ENCODE results near the gene API5. TPM values are rescaled to one million over a fixed set of nuclear protein-coding genes. Genes with fewer than 3 reads are reported as not detected.

The API5 gene
- total RNA-seq (2014; rRNA removed; shearing (Covaris generic)) (130 and 144 TPM in 2 replicates), polyA plus RNA-seq (2016; fragmentation: Nextera tagmentation; extraction: Ambion mirVana) (27.3 and 36.1 TPM in 2 replicates)
- long read RNA-seq, transcript API5-208 (14 exons, 1,868 nt): major isoform, 10 of 30 reads
- long read RNA-seq, transcript API5-201 (14 exons, 3,714 nt): minor isoform, 7 of 30 reads
- long read RNA-seq, partial matches to known transcripts: 7 of 30 reads
- long read RNA-seq, other reads (novel, unspliced or antisense): 4 of 30 reads

DNA sequence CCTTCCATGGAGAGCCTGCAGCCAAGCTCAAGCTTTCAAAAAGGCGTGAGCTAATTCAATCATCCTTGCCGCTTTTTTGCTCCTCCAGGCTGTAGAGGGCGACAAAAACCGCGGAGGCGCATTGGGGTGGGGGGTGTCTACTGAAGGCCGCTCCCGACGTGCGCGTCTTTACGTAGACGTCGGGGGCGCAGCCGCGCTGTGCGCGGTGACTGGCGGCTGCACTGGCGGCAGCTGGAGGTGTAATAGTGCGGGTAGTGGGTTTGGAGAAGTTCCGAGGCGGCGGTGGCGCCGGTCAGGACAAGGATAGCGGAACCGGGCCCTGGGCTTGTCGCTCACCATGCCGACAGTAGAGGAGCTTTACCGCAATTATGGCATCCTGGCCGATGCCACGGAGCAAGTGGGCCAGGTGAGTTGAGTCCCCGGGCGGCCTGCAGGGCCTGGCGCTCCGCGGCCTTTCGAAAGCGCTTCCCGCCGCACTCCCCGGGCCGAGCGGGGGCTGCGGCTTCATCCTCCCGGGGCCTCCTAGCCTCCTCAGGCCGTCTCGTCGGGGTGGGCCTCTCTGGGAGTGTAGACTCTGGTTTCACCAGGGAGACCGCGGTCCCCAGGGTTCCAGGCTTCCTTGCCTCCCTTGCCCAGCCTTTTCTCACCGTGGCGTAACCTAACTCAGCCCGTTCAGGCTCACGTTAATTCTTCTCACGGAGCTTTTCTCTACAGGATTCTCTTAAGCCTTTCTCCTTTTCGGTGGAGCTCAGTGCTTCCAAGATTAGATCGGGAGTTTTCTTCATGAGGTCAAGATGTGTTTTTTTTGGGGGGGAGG is at the start of gene API5:
Gene API5 (plus strand): TSS at position 206 of the 817 bp plus-strand sequence. CDS start 132 bp downstream, at position 338.
- Histone ChIP-seq H3K9me2 (ENCODE audit: insufficient read depth) (0 out of 2 replicates have a peak, but pooled peaks cover 4% of the 10 kb centered on the region), H3K27ac (ENCODE audit: low read depth) (peak within 1 kb of the TSS; percentile 82), H3K36me3 (ENCODE audit: insufficient read depth) (no peaks in the 10 kb centered on the region), H3K79me2 (replicated peaks; ENCODE audit: insufficient read depth) (peaks cover 50% of the 10 kb centered on the region), H4K20me1 (replicated peaks; ENCODE audit: insufficient read depth) (peaks cover 7% of the 10 kb centered on the region; the same call in 1 of the 2 replicates), H2AFZ (peak within 1 kb of the TSS; percentile 88), H3K4me3 (peak within 1 kb of the TSS; percentile 100), H3K27me3 (ENCODE audit: insufficient read depth) (no peaks in the 10 kb centered on the region), H3F3A (replicated peaks; ENCODE audit: low read depth) (peaks cover 5% of the 10 kb centered on the region; the same call in 1 of the 2 replicates), H3K4me2 (peak within 1 kb of the TSS; percentile 99), H3K4me1 (ENCODE audit: insufficient read depth) (peaks cover 8% of the 10 kb centered on the region; the same call in 1 of the 2 replicates)
- peaks cover 2% of the 10 kb centered on the region for H3K27me3 Mint-ChIP-seq (ENCODE audit: insufficient read depth, low read depth, poor library complexity)
- H3K4me3 Mint-ChIP-seq: peak within 1 kb of the TSS; percentile 97
- peak within 1 kb of the TSS; percentile 94 for H3K27ac Mint-ChIP-seq
- H3K4me1 Mint-ChIP-seq: peaks cover 9% of the 10 kb centered on the region
- DNase-seq (ENCODE audit: low spot score) (peak; percentile 98), ATAC-seq (peak; percentile 99)
- peaks cover 2% of the 10 kb centered on the region; the same call in 1 of the 3 replicates for H3K9me3 Mint-ChIP-seq
- no peaks in the 10 kb centered on the region; the same call in 2 of the 3 replicates for H3K36me3 Mint-ChIP-seq (ENCODE audit: low read depth)
- peak; percentile 77 for TF ChIP-seq POLR2AphosphoS5 (IDR thresholded peaks at IDR 0.05; ENCODE audit: low read depth)
- TF ChIP-seq, protein P1, sequence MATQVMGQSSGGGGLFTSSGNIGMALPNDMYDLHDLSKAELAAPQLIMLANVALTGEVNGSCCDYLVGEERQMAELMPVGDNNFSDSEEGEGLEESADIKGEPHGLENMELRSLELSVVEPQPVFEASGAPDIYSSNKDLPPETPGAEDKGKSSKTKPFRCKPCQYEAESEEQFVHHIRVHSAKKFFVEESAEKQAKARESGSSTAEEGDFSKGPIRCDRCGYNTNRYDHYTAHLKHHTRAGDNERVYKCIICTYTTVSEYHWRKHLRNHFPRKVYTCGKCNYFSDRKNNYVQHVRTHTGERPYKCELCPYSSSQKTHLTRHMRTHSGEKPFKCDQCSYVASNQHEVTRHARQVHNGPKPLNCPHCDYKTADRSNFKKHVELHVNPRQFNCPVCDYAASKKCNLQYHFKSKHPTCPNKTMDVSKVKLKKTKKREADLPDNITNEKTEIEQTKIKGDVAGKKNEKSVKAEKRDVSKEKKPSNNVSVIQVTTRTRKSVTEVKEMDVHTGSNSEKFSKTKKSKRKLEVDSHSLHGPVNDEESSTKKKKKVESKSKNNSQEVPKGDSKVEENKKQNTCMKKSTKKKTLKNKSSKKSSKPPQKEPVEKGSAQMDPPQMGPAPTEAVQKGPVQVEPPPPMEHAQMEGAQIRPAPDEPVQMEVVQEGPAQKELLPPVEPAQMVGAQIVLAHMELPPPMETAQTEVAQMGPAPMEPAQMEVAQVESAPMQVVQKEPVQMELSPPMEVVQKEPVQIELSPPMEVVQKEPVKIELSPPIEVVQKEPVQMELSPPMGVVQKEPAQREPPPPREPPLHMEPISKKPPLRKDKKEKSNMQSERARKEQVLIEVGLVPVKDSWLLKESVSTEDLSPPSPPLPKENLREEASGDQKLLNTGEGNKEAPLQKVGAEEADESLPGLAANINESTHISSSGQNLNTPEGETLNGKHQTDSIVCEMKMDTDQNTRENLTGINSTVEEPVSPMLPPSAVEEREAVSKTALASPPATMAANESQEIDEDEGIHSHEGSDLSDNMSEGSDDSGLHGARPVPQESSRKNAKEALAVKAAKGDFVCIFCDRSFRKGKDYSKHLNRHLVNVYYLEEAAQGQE (IDR thresholded peaks at IDR 0.05; ENCODE audit: unreplicated experiment): no peak
- TF ChIP-seq, protein P2, sequence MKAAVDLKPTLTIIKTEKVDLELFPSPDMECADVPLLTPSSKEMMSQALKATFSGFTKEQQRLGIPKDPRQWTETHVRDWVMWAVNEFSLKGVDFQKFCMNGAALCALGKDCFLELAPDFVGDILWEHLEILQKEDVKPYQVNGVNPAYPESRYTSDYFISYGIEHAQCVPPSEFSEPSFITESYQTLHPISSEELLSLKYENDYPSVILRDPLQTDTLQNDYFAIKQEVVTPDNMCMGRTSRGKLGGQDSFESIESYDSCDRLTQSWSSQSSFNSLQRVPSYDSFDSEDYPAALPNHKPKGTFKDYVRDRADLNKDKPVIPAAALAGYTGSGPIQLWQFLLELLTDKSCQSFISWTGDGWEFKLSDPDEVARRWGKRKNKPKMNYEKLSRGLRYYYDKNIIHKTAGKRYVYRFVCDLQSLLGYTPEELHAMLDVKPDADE (IDR thresholded peaks at IDR 0.05): peak; percentile 80
- TF ChIP-seq, protein P3, sequence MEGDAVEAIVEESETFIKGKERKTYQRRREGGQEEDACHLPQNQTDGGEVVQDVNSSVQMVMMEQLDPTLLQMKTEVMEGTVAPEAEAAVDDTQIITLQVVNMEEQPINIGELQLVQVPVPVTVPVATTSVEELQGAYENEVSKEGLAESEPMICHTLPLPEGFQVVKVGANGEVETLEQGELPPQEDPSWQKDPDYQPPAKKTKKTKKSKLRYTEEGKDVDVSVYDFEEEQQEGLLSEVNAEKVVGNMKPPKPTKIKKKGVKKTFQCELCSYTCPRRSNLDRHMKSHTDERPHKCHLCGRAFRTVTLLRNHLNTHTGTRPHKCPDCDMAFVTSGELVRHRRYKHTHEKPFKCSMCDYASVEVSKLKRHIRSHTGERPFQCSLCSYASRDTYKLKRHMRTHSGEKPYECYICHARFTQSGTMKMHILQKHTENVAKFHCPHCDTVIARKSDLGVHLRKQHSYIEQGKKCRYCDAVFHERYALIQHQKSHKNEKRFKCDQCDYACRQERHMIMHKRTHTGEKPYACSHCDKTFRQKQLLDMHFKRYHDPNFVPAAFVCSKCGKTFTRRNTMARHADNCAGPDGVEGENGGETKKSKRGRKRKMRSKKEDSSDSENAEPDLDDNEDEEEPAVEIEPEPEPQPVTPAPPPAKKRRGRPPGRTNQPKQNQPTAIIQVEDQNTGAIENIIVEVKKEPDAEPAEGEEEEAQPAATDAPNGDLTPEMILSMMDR (conservative IDR thresholded peaks at IDR 0.05; ENCODE audit: low read depth in 2 of 2): peak; percentile 67 to 83
- TF ChIP-seq CREB1 (CRISPR knock-in tag; IDR thresholded peaks at IDR 0.05; ENCODE audit: low read depth): peak; percentile 85
- TF ChIP-seq ZNF331 (CRISPR knock-in tag; IDR thresholded peaks at IDR 0.05; ENCODE audit: low read depth): no peak
- no peak for TF ChIP-seq ZNF114 (CRISPR knock-in tag; IDR thresholded peaks at IDR 0.05)
